HCT116 (cell line): ENCODE measurements around the gene UBTD1.

ENCODE experiments used
- CEBPB ChIP-seq: IDR thresholded peaks from 2 replicates; pipeline ENCODE4 v1.6.1; 2012; ENCODE audit warnings: low read depth
- ELF1 ChIP-seq: IDR thresholded peaks from 2 replicates; pipeline ENCODE4 v1.6.1; 2012; ENCODE audit warnings: low read depth, borderline replicate concordance
- EZH2 ChIP-seq: fragments of 200-600 bp; sonication (generic); IDR thresholded peaks from 2 replicates; pipeline ENCODE4 v1.6.1; 2017; ENCODE audit warnings: antibody characterized with exemption, mixed run types
- EZH2phosphoT487 ChIP-seq: fragments of 200-600 bp; IDR thresholded peaks from 2 replicates; pipeline ENCODE4 v1.6.1; 2018; ENCODE audit warnings: antibody characterized with exemption, borderline replicate concordance
- MAX ChIP-seq: IDR thresholded peaks from 2 replicates; pipeline ENCODE4 v1.6.1; 2012
- POLR2A ChIP-seq: IDR thresholded peaks from 2 replicates; pipeline ENCODE4 v1.7.0; 2011; ENCODE audit warnings: borderline replicate concordance; ENCODE audit not compliant: insufficient read depth, insufficient read length; ENCODE audit errors: extremely low read depth
- POLR2AphosphoS5 ChIP-seq: IDR thresholded peaks from 2 replicates; pipeline ENCODE4 v1.6.1; 2011; ENCODE audit warnings: mild to moderate bottlenecking, low read depth, low read length, moderate library complexity
- SIN3A ChIP-seq: IDR thresholded peaks from 2 replicates; pipeline ENCODE4 v1.6.1; 2012; ENCODE audit warnings: low read depth
- SP1 ChIP-seq: IDR thresholded peaks from 2 replicates; pipeline ENCODE4 v1.6.1; 2012; ENCODE audit warnings: low read depth
- ZFX ChIP-seq: fragments of 450-650 bp; IDR thresholded peaks from 2 replicates; pipeline ENCODE4 v1.6.1; 2017
- ZNF274 ChIP-seq: fragments of 200-500 bp; sonication (Bioruptor generic); IDR thresholded peaks from 2 replicates; pipeline ENCODE4 v1.6.1; 2014; ENCODE audit warnings: mild to moderate bottlenecking, low read depth, low read length, inconsistent platforms
- TF ChIP-seq, protein P1 (sequence below), 3 experiments: fragments of 200-600 bp in 1 of 3; sonication (generic) in 1 of 3; IDR thresholded peaks in 2 of 3; conservative IDR thresholded peaks in 1 of 3; 2 replicates each; pipeline ENCODE4 v1.5.1; 2012 to 2017; ENCODE audit warnings: low read depth in 2 of 3, low read length in 2 of 3, antibody characterized with exemption in 1 of 3, borderline replicate concordance in 1 of 3, control low read depth in 1 of 3, mild to moderate bottlenecking in 1 of 3, mixed read lengths in 1 of 3, mixed run types in 1 of 3, moderate library complexity in 1 of 3; ENCODE audit not compliant: insufficient read depth in 1 of 3
- TF ChIP-seq, protein P2 (sequence below): IDR thresholded peaks from 2 replicates; pipeline ENCODE4 v1.6.1; 2012; ENCODE audit warnings: low read depth

- TF ChIP-seq, protein P1, sequence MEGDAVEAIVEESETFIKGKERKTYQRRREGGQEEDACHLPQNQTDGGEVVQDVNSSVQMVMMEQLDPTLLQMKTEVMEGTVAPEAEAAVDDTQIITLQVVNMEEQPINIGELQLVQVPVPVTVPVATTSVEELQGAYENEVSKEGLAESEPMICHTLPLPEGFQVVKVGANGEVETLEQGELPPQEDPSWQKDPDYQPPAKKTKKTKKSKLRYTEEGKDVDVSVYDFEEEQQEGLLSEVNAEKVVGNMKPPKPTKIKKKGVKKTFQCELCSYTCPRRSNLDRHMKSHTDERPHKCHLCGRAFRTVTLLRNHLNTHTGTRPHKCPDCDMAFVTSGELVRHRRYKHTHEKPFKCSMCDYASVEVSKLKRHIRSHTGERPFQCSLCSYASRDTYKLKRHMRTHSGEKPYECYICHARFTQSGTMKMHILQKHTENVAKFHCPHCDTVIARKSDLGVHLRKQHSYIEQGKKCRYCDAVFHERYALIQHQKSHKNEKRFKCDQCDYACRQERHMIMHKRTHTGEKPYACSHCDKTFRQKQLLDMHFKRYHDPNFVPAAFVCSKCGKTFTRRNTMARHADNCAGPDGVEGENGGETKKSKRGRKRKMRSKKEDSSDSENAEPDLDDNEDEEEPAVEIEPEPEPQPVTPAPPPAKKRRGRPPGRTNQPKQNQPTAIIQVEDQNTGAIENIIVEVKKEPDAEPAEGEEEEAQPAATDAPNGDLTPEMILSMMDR (IDR thresholded peaks at IDR 0.05 in 2 of 3, conservative IDR thresholded peaks at IDR 0.05 in 1 of 3; ENCODE audit: borderline replicate concordance in 1 of 3, insufficient read depth in 1 of 3, low read depth in 2 of 3, low read length in 2 of 3): no peak
- TF ChIP-seq SIN3A (no peak), EZH2phosphoT487 (no peak), CEBPB (no peak), ELF1 (no peak), POLR2AphosphoS5 (no peak), ZNF274 (no peak), POLR2A (no peak), SP1 (no peak), EZH2 (no peak), ZFX (no peak), MAX (no peak)
- TF ChIP-seq, protein P2, sequence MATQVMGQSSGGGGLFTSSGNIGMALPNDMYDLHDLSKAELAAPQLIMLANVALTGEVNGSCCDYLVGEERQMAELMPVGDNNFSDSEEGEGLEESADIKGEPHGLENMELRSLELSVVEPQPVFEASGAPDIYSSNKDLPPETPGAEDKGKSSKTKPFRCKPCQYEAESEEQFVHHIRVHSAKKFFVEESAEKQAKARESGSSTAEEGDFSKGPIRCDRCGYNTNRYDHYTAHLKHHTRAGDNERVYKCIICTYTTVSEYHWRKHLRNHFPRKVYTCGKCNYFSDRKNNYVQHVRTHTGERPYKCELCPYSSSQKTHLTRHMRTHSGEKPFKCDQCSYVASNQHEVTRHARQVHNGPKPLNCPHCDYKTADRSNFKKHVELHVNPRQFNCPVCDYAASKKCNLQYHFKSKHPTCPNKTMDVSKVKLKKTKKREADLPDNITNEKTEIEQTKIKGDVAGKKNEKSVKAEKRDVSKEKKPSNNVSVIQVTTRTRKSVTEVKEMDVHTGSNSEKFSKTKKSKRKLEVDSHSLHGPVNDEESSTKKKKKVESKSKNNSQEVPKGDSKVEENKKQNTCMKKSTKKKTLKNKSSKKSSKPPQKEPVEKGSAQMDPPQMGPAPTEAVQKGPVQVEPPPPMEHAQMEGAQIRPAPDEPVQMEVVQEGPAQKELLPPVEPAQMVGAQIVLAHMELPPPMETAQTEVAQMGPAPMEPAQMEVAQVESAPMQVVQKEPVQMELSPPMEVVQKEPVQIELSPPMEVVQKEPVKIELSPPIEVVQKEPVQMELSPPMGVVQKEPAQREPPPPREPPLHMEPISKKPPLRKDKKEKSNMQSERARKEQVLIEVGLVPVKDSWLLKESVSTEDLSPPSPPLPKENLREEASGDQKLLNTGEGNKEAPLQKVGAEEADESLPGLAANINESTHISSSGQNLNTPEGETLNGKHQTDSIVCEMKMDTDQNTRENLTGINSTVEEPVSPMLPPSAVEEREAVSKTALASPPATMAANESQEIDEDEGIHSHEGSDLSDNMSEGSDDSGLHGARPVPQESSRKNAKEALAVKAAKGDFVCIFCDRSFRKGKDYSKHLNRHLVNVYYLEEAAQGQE: no peak
Measured at GRCh38 chr10:97481071-97481470, 17.7 kb upstream of the UBTD1 start.
